Measurements from ENCODE around the gene ZC3H7B.

DNA sequence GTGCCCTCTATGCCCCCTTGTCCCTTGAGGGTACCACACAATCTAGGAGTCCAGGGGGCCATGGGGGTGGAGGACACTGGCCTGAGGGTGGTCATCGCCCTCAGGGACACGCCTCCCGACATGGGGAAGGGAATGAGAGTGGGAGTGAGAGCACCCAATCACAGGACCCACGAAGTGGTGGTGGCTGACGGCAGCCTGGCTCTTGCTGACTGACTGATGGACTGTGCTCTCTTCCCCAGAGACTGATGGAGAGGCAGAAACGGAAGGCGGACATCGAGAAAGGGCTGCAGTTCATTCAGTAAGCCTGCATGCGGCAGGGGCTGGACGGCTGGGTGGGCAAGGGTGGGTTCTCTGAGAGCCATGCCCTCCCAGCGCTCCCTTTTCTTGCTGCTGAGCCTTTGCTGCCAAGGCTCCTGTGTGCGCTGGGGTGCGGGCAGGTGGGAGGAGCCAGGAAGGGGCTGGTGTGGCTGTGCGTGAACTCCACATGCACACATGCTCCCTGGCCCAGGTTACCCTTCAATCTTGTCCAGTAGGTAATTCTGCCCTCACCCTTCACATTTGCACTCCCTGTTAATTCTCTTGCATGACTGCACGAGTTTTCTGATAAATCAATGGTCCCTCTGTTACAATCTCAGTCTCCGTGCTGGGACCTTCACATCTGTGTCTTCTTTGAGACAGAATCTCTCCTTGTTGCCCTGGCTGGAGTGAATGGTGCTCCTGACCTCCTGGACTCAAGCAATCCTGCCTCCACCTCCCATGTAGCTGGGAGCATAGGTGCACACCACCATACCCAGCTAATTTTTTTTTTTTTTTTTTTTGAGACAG lies 19.3 kb downstream of the ZC3H7B start:
- TF ChIP-seq POLR2A (IDR thresholded peaks at IDR 0.05; ENCODE audit: extremely low read depth, insufficient read length) (no peak), CTCF (IDR thresholded peaks at IDR 0.05; ENCODE audit: low read depth, low read length) (no peak)

Measured in NB4 (cell line).